Smooth muscle cell (in vitro differentiated cells): ENCODE results near the gene POLA2. TPM values are rescaled to one million over a fixed set of nuclear protein-coding genes. Genes with fewer than 3 reads are reported as not detected.

Source experiments
- DNase-seq: peaks from one replicate; lab custom pipeline; 2025; ENCODE audit not compliant: unreplicated experiment; lab: John Stamatoyannopoulos, UW
- H2AFZ ChIP-seq: fragments of 200-600 bp; sonication (generic); 2 replicates; pipeline ENCODE4 v1.6.0; 2016; ENCODE audit warnings: antibody characterized with exemption, low read depth, mild to moderate bottlenecking
- H3F3A ChIP-seq: fragments of 200-600 bp; sonication (generic); 2 replicates; pipeline ENCODE4 v1.6.0; 2017; ENCODE audit warnings: antibody characterized with exemption, low read depth
- H3K27ac ChIP-seq: fragments of 200-600 bp; sonication (generic); 2 replicates; pipeline ENCODE4 v1.5.1; 2016; ENCODE audit warnings: low read depth, mild to moderate bottlenecking
- H3K27me3 ChIP-seq: fragments of 200-600 bp; sonication (generic); 2 replicates; pipeline ENCODE4 v1.6.1; 2016; ENCODE audit warnings: low read depth, mild to moderate bottlenecking
- H3K36me3 ChIP-seq: fragments of 200-600 bp; sonication (generic); 2 replicates; pipeline ENCODE4 v1.5.1; 2016; ENCODE audit warnings: low read depth
- H3K4me1 ChIP-seq: fragments of 200-600 bp; sonication (generic); 2 replicates; pipeline ENCODE4 v1.5.1; 2016; ENCODE audit warnings: low read depth
- H3K4me2 ChIP-seq: fragments of 200-600 bp; sonication (generic); 2 replicates; pipeline ENCODE4 v1.6.0; 2016; ENCODE audit warnings: mild to moderate bottlenecking
- H3K4me3 ChIP-seq: fragments of 200-600 bp; sonication (generic); 2 replicates; pipeline ENCODE4 v1.5.1; 2016; ENCODE audit warnings: mild to moderate bottlenecking
- H3K79me2 ChIP-seq: fragments of 200-600 bp; sonication (generic); 2 replicates; pipeline ENCODE4 v1.6.0; 2016; ENCODE audit warnings: low read depth, mild to moderate bottlenecking
- H3K9ac ChIP-seq: fragments of 200-600 bp; sonication (generic); 2 replicates; pipeline ENCODE4 v1.6.0; 2016; ENCODE audit warnings: low read depth
- H3K9me3 ChIP-seq: fragments of 200-600 bp; sonication (generic); replicated peaks from 2 replicates; pipeline ENCODE4 v1.5.1; 2016; ENCODE audit warnings: low read depth
- H4K20me1 ChIP-seq: fragments of 200-600 bp; sonication (generic); 2 replicates; pipeline ENCODE4 v1.6.0; 2016; ENCODE audit warnings: low read depth
- WGBS: methylation state at CpG from one replicate; pipeline ENCODE4 v1.1.7; 2016; ENCODE audit warnings: low lambda C conversion rate; 5-methylcytosine and 5-hydroxymethylcytosine counted together
- polyA plus RNA-seq: library from polyadenylated mRNA; unstranded; fragments of >200 nt; fragmentation: Nextera tagmentation; extraction: Ambion mirVana; gene quantifications from 2 replicates; pipeline ENCODE4 v1.2.1, GENCODE V29; 2016
- total RNA-seq: library from RNA; depleted of rRNA; stranded (reverse); fragments of >200 nt; gene quantifications from 2 replicates; pipeline ENCODE4 v1.2.3, GENCODE V29; 2014
- TF ChIP-seq, protein P1 (sequence below): fragments of 200-600 bp; sonication (generic); IDR thresholded peaks from 2 replicates; pipeline ENCODE4 v1.5.1; 2017; ENCODE audit warnings: borderline replicate concordance, mild to moderate bottlenecking, antibody characterized with exemption; ENCODE audit not compliant: insufficient read depth, poor library complexity, severe bottlenecking

Gene POLA2
- total and polyA plus RNA-seq, 2 experiments from 2014 or later: 2.5 to 8.4 TPM

DNA sequence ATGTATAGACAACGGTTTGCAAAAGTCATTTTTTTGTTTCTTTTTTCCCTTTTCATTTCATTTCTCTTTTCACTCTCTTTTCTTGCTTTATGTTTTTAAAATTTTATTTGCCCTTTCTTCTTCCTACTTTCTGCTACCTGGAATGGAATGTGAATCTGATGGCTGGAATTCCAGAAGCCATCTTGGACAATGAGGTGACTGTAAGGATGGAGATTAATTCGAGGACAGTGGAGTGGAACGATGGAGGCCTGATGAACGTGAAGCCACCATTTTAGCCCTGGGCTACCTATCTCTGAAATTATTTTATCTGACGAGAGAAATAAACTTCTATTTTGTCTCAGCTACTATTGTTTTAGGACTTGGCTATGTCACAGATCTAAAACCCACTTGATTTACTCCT, 2.8 kb upstream of the POLA2 start:
- H2AFZ ChIP-seq: peak overlapping the region; percentile 44
- TF ChIP-seq, protein P1, sequence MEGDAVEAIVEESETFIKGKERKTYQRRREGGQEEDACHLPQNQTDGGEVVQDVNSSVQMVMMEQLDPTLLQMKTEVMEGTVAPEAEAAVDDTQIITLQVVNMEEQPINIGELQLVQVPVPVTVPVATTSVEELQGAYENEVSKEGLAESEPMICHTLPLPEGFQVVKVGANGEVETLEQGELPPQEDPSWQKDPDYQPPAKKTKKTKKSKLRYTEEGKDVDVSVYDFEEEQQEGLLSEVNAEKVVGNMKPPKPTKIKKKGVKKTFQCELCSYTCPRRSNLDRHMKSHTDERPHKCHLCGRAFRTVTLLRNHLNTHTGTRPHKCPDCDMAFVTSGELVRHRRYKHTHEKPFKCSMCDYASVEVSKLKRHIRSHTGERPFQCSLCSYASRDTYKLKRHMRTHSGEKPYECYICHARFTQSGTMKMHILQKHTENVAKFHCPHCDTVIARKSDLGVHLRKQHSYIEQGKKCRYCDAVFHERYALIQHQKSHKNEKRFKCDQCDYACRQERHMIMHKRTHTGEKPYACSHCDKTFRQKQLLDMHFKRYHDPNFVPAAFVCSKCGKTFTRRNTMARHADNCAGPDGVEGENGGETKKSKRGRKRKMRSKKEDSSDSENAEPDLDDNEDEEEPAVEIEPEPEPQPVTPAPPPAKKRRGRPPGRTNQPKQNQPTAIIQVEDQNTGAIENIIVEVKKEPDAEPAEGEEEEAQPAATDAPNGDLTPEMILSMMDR: no peak
- WGBS: 83% methylated on average over 5 of the region's 5 CpGs

DNA sequence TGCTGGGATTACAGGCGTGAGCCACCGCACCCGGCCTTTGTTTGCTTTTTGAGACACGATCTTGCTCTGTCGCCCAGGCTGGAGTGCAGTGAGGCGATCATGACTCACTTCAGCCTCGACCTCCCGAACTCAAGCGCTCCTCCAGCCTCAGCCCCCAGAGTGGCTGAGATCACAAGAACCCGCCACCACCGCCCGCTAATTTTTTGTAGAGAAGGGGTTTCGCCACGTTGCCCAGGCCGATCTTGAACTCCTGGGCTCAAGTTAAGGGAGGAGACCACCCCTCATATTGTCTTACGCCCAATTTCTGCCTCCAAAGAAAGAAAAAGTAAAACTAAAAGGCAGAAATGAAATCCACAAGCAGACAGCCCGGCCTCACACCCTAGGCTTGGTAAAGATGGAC, 1.5 kb upstream of the POLA2 start:
- no peak overlapping the region for H3K4me3 ChIP-seq
- H3K4me1 ChIP-seq: peaks cover 8% of the 10 kb centered on the region
- H3K36me3 ChIP-seq: no peaks in the 10 kb centered on the region
- no peaks in the 10 kb centered on the region for H4K20me1 ChIP-seq
- no peak overlapping the region for H3K27ac ChIP-seq
- H2AFZ ChIP-seq: no peak overlapping the region
- no peaks in the 10 kb centered on the region for H3F3A ChIP-seq
- H3K9ac ChIP-seq: no peak overlapping the region
- TF ChIP-seq, protein P1: no peak
- no peaks in the 10 kb centered on the region for H3K27me3 ChIP-seq
- DNase-seq: no peak
- no peaks in the 10 kb centered on the region for H3K9me3 ChIP-seq
- over 99% methylated on average over 15 of the region's 17 CpGs for WGBS
- H3K79me2 ChIP-seq: peaks cover 23% of the 10 kb centered on the region
- no peak overlapping the region for H3K4me2 ChIP-seq

More for the DNA sequence above, 2.8 kb upstream of the POLA2 start:
- Histone ChIP-seq H3K79me2 (peaks cover 15% of the 10 kb centered on the region), H3K9ac (no peak overlapping the region), H4K20me1 (no peaks in the 10 kb centered on the region), H3K27ac (no peak overlapping the region), H3K9me3 (no peaks in the 10 kb centered on the region), H3K27me3 (no peaks in the 10 kb centered on the region), H3K4me2 (no peak overlapping the region), H3K4me1 (peaks cover 8% of the 10 kb centered on the region), H3K4me3 (no peak overlapping the region), H3F3A (no peaks in the 10 kb centered on the region), H3K36me3 (no peaks in the 10 kb centered on the region)
- no peak for DNase-seq

DNA sequence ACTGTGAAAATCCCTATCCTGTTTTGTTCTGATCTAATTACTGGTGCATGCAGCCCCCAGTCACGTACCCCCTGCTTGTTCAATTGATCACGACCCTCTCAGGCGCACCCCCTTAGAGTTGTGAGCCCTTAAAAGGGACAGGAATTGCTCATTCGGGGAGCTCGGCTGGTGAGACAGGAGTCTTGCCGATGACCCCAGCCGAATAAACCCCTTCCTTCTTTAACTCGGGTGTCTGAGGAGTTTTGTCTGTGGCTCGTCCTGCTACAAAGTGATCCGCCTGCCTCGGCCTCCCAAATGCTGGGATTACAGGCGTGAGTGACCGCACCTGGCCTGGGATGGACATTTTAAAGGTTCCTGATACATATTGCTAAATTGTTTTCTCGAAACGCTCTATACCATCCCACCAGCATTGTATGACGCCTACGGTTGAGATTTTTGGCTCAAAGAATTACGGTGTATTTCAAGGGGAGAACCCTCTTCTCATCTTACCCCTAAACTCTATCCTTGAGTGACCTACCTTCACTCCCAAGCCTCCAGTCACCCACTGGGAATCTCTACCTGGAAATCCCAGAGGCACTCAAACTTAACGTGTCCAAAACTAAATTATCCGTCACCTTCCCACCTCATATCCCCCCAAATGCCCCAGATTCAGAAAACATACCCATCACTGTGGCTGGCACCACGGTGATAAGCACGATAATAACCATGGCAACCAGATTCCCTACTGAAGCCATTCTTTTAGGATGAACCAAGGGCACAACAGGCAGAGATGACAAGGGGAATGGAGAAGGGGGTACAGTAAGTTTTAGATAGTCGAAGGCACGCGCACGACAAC, 789 bp upstream of the POLA2 start:
- 71% methylated on average over 26 of the region's 26 CpGs for WGBS
- Histone ChIP-seq H3K79me2 (peaks cover 23% of the 10 kb centered on the region), H2AFZ (peak overlapping the region; percentile 81), H3K9ac (peak overlapping the region; percentile 66), H3F3A (no peaks in the 10 kb centered on the region), H3K36me3 (no peaks in the 10 kb centered on the region), H3K27ac (peak overlapping the region; percentile 24), H4K20me1 (no peaks in the 10 kb centered on the region), H3K4me2 (peak overlapping the region; percentile 83), H3K9me3 (no peaks in the 10 kb centered on the region), H3K4me3 (peak overlapping the region; percentile 74), H3K4me1 (peaks cover 8% of the 10 kb centered on the region), H3K27me3 (no peaks in the 10 kb centered on the region)
- no peak for DNase-seq
- TF ChIP-seq, protein P1: no peak

DNA sequence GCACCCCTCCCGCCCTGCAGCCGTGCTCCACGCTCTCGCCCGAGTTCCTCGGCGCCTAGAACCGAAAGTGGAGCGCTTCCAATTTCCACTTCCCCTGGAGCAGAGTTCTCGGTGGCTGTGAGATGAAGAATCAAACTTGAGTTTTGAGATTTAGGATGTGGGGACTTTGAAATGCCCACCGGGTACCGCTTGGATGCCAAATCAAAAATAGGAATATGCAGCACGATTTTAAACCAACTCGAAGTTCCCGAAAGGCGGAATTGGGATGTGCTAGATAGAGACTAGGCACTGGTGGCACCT, 569 bp downstream of the POLA2 start:
- peaks cover 8% of the 10 kb centered on the region for H3K4me1 ChIP-seq
- H3K4me3 ChIP-seq: peak overlapping the region; percentile 74
- peaks cover 23% of the 10 kb centered on the region for H3K79me2 ChIP-seq
- H3K9me3 ChIP-seq: no peaks in the 10 kb centered on the region
- no peaks in the 10 kb centered on the region for H3K27me3 ChIP-seq
- H3K27ac ChIP-seq: peak overlapping the region; percentile 58
- peak overlapping the region; percentile 91 for H3K4me2 ChIP-seq
- no peaks in the 10 kb centered on the region for H3K36me3 ChIP-seq
- no peaks in the 10 kb centered on the region for H4K20me1 ChIP-seq
- peak overlapping the region; percentile 77 for H3K9ac ChIP-seq
- TF ChIP-seq, protein P1: no peak
- H2AFZ ChIP-seq: peak overlapping the region; percentile 93
- H3F3A ChIP-seq: no peaks in the 10 kb centered on the region
- no peak for DNase-seq
- WGBS: under 1% methylated on average over 16 of the region's 16 CpGs
